CD4-positive, alpha-beta T cell treated with Interleukin-12 subunit alpha and Interleukin-12 subunit beta, for 1 hour (primary cell): ENCODE results near the gene PRKD2.
"Not testable (repeated sequence)": the region's sequence is repeated elsewhere in the genome, so short reads cannot be mapped to it uniquely, and the experiment has no call there.

ENCODE experiments used
- DNase-seq: peaks from one replicate; pipeline ENCODE4 v3.0.0-alpha.2; 2020

Gene PRKD2

GRCh38 chr19:46628970-46629369 is 87.9 kb downstream of the PRKD2 start:
- not testable (repeated sequence) for DNase-seq

- DNase-seq, result no peak
Observed at GRCh38 chr19:46626446-46626845, 90.5 kb downstream of the PRKD2 start.

- no peak for DNase-seq
Observed at GRCh38 chr19:46625731-46626130, 91.2 kb downstream of the PRKD2 start.

DNA sequence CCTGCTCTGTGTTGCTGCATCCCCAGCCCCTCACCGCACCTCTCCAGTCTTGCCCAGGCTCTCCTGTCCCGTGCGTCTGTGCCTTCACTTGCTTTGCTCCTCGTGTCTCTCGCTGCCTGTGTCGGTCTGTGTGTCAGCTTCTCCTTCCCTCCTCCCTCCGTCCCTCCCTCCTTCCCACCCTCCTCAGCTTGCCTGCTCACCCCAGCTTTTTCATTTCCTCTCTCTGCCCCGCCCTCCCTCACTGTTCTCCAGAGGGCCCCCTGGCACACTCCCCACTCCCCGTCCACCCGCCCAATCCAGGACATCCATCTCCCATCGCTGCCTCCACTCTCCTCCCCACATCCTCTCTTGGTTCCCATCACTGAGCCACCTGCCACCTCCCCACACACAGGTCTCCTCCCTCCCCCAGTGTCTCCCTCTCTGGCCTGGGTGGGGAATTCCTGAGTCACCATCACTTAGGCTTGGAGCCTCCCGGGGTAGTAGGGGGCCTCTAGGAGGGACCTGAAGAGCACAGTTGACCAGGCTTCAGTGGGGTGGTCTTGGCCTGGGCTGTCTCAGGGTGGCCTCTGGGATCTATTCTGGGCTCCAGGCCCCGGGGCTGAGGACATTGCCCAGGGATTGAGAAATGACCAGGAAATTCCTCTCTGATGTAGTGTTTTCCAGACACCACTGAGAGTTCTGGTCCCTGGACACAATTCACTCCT is 91.8 kb downstream of the PRKD2 start, which contains the start of gene PTGIR:
Gene PTGIR, minus strand, starts transcription at position 132 of the 704 bp plus-strand sequence. CDS start 864 bp downstream, outside the sequence.
- DNase-seq, result no peak
